HuH-7.5 (cell line): ENCODE results near the gene ANO6.
"Not testable (repeated sequence)": the region's sequence is repeated elsewhere in the genome, so short reads cannot be mapped to it uniquely, and the experiment has no call there.

ENCODE experiments used
- DNase-seq: peaks from one replicate; pipeline ENCODE4 v3.0.0; 2011; ENCODE audit warnings: low spot score

The ANO6 gene

DNA sequence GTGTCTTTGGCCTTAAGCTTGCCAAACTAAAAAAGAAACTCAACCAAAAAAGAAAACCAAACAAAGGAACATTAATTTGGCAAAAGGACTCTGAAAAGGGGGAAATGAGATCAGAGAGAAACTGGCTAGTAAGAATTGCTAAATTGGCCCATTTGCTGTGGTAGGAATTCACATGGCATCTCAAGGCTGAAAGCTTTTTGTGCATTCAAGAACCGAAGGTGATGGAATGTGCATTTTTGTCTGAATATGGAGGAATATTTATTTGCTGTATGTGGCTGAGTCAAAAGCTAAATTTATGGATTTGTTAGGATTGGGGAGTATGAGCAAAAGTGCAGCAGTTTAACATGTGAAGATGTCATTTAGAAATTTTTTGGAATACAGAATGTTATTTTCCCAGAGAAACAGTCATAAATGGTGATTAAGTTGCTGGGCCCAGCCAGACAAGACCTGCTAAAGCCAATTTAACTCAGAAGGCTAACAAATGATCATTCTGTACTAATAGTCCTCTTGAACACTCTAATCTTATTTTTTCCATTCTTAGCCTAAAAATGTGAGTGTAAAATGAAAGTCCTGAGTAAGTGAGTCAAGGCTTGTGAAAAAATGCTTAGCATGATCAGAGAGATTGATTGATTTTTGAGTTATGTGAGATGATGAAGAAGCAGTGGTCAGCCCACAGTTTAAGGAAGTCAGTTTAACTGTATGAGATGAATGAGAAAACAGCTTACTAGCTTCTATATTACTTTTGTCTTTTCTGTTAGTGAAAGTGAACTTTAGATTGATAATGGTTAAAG, 94.1 kb downstream of the ANO6 start:
- no peak for DNase-seq

DNA sequence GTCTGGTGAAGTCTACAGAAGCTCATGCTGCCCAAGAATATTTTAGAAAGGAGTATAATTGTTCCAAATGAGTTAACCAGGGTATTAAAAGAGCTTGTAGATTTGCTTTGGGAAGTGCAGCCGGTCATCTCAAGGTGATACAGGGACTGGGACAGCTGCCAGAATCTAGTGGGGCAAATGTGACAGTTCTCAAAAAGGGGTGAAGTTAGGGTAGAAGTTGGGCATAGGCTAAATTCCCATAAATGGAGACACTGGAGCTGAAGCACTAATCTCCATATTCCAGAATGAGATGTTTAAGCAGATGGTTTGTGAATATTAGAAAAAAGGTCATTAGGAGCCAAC, 94.7 kb downstream of the ANO6 start:
- DNase-seq = no peak

DNA sequence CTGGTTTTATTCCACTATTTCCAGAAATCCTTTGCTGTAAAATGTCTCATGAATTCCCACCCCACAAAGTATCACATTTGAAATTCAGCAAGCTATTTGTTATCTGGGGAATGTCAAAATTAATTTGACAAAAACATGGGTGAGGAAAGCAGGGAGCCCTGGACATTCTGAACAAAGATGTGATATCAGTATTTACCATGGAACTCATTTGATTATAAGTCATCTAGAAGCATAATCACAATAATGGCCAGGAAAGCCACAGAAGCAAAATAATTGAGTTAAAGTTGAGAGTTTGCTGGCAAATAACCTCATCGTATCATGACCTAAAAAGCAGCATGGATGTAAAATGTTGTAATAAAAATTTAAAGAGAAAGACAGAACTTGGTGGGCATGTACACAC, 96.1 kb downstream of the ANO6 start:
- no peak for DNase-seq

DNA sequence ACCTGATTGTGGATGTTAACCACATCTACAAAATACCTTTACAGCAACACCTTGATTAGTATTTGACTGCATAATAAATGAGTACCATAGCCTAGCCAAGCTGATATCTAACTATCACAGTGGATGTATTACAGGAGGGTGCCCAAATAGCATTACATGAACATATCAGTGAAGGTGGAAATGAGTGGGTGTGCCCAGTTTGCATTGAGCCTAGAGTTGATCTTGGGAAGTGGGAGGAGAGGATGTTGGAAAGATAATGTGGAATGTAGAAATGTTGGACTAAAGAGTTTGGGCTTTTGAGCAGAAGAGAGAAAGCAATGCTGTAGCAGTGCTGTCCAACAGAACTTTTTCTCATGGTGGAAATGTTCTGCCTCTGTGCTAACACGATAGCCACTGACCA, 98.9 kb downstream of the ANO6 start:
- no peak for DNase-seq

DNA sequence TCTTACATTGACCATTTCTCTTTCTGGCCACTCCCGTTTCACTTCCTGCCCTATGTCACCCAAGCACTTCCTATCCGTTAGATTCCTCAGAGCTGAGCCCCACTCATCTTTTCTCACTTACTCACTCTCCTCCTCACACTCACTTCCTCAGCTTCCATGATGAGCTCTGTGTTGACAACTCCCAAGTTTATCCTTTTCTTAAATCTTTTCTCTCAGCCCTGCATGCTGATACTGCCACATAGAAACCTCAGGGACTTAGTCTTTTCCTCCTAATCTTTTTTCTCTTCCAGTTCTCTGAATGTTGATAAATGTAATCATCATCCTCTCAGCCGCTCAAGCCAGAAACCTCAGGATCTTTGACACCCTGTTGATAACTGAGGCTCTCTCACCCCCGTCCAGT, 99.6 kb downstream of the ANO6 start:
- no peak for DNase-seq

- DNase-seq = not testable (repeated sequence)
These were observed 101.4 kb downstream of the ANO6 start for GRCh38 chr12:45317261-45317660.

DNA sequence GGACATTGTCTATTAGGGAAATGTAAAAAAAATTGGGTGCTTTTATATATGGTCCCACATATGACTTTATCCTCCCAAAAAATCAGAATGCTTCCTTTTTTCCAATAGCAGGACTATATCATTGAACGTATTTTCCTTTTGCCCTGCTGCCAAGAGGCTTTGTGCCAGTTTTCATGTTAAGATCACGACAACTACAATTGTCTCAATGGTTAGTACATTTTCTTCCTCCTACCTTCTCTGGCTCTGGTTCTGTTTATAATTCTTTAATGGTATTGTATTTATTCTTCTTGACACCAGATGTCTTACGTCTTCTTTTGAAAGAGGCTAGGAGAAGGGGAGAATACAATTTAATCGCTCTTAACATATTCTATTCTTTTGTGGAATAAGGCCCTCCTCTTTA, 106.9 kb downstream of the ANO6 start:
- DNase-seq = no peak

DNA sequence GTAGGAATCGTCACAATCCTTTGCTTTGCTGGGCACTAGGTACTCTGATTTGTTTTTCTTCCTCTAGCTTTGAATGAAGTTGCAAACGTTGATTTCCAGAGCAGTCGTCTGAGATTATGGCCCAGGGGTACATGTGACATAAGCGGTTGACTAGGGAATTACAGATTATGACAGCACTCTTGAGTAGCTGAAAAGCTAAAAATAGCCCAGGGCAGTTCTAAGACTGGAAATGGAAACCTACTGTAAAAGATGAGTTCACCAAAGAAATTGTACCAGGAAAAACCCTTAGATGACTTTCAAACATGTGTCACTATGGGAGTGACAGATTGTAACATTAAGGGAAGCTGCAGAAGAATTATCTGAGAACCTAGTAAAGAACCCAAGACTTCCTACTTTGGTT, 108.5 kb downstream of the ANO6 start:
- no peak for DNase-seq

- DNase-seq = no peak
These were observed 110.6 kb downstream of the ANO6 start for GRCh38 chr12:45326358-45326975.

GRCh38 chr12:45327823-45328383, 112.0 kb downstream of the ANO6 start:
- DNase-seq = no peak

DNA sequence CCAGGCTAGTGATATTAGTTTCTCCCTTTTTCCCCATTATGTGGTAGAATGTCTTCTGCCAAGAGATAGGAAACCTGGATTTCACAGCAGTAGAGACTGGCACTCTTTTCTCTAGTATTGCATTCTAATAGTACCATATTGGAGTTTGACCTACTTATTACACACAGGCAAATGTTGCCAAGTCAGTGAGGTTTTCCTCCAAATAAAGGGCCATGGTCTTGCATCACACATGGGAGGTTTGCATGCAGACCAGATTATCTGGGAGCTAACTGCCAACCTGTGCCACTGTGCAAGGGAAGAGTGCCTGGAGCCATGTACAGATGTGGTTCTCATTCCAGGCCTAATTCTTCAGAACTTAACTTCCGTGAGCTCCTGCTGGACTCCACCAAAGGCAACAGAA, 113.3 kb downstream of the ANO6 start:
- no peak for DNase-seq

GRCh38 chr12:45329702-45330101, 113.8 kb downstream of the ANO6 start:
- no peak for DNase-seq

DNA sequence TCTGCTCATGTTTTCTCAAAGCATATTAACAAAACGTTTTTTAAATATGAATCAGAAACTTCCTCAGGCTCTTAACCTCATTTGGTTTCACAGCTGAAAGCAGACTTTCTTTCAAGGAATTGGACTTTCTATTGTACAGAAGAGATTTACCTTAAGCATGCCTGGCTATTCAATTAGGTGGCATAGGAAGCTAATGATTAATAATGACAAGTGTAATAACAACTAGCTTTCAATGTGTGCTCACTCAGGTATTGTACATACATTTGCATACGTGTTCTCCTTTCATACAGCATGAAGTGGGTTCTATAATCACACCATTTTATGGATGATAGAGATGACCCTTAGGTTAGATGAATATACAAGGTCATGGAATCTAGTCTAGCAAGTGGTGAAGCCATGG, 115.7 kb downstream of the ANO6 start:
- DNase-seq = no peak

DNA sequence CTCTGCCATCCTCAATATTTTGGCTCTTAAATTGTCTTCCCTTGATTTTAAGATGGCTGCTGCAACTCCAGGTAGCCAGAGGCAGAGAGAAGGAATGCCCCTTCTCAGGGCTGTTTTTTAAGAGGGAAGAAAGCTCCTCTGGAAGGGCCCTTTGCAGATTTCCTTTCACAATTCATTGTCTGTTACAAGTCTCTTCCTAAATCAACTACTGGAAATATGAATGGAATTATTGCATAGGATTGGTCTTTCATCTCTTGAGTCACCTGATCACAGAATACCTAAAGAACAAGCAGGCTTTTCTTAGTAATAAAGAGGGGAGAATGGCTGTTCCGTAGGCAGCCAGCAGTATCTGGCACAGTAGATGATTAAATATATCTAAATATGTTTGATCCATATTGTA, 118.5 kb downstream of the ANO6 start:
- DNase-seq = no peak

DNA sequence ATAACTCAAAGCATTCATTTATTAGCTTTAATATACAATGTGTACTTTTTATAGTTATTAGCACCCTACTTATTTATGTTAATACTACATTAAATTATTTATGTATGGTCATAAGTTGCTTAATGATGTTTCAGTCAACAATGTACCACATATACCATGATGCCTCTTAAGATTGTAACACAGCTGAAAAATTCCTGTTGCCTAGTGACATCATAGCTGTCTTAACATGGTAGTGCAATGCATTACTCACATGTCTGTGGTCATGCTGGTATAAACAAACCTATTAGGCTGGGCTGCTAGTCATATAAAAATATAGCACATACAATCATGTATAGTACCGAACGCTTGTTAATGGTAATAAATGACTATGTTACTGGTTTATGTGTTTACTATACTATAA, 120.4 kb downstream of the ANO6 start:
- DNase-seq = no peak

DNA sequence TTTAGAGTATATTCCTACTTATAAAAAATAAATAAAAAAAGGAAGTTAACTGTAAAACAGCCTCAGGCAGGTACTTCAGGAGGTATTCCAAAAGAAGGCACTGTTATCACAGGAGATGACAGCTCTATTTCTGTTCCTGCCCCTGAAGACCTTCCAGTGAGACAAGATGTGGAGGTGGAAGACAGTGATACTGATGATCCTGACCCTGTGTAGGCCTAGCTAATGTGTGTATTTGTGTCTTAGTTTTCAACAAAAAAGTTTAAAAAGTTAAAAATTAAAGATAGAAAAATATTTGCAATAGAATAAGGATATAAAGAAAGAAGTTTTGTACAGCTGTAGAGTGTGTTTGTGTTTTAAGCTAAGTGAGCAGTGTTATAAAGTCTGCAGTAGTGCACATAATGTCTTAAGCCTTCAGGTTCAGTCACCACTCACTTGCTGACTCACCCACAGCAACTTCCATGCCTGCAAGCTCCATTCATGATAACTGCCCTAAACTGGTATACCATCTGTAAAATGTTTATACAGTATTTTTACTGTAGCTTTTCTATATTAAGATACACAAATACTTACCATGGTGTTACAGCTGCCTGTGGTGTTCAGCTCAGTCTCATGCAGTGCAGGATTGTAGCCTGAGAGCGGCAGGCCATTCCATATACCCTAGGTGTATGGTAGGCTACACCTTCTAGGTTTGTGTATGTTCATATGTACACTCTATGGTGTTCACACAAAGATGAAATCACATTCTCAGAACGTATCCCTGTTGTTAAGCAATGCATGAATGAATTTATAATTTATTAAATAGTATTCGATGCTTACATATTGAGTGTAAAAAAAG, 121.1 kb downstream of the ANO6 start:
- DNase-seq = no peak

- no peak for DNase-seq
These were observed 121.9 kb downstream of the ANO6 start for GRCh38 chr12:45337835-45338234.

DNA sequence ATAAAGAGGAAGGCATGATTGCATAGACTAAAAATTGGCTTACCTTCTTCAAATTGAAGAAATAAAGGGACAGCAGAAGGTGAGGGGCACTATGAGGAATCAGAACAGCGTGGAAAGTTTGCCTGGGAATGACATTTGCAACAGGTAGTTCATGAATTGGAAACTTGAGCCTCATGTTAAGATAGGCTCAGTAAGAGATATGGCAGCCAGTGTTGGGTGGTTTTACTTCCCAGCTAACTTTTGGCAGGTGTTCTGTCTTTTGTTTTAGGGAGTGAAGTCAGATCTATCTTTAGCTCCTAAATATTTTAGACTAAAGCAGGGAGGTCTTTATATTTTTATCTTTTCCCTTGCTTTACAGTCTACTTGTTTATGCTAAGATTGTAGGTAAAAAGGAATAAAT, 122.4 kb downstream of the ANO6 start:
- DNase-seq = no peak

GRCh38 chr12:45339035-45339434, 123.1 kb downstream of the ANO6 start:
- DNase-seq = no peak

GRCh38 chr12:45342171-45342570, 126.3 kb downstream of the ANO6 start:
- DNase-seq = no peak

DNA sequence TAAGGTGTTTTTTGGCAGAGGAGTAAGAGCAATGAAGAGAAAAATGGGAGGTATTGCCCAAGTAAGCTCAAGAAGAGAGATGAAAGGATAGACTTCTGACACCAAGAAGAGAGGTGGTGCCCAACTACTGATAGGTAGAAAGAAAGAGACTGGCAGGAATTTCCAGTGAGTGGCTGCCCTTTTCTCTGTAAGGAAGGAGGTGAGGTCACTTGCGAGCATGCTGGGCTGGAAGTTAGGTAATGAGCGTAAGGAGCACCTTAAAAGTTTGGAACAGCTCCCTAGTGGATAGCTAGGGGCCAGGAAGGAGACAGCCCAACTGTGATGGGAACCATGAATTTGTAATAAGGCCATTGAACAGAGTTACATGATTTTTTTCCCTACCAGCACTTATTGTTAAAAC, 127.0 kb downstream of the ANO6 start:
- DNase-seq = no peak

DNA sequence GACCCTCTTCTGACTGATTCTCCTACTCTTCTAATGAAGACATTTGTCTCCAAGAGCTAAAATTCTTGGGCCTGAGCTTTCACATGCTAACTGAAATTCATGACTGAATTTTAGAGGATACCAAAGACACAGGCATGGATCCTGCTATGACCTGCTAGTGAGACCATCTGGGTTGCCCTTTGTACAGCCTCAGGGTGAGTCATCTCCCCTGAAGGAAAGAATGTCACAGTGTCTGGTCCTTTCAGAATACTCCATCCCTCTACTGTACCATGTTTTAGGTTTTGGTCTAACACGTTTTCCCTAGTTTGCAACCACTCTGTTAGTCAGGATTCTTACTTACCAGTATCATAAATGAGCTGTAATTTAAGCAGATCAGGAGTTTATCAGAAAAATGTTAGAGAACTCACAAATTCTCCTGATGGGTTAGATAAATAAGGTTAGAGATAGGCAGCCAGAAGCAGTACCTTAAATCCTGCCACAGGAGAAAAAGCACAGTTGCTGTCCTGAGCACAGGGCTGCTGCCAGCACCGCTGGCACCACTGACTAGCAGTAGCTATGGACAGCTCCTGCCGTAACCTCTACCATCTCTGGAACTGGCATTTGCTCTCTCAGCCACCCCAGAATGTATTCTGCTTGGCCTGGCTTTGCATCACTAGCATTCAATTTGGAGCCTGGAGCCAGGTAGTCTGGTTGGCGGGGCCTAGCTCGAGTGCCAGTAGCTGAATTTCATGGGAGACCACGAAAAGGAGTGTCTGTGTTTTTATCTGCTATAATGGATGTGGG, 127.6 kb downstream of the ANO6 start:
- no peak for DNase-seq
